ENCODE measurements around the gene CORO1C.

CORO1C gene

DNA sequence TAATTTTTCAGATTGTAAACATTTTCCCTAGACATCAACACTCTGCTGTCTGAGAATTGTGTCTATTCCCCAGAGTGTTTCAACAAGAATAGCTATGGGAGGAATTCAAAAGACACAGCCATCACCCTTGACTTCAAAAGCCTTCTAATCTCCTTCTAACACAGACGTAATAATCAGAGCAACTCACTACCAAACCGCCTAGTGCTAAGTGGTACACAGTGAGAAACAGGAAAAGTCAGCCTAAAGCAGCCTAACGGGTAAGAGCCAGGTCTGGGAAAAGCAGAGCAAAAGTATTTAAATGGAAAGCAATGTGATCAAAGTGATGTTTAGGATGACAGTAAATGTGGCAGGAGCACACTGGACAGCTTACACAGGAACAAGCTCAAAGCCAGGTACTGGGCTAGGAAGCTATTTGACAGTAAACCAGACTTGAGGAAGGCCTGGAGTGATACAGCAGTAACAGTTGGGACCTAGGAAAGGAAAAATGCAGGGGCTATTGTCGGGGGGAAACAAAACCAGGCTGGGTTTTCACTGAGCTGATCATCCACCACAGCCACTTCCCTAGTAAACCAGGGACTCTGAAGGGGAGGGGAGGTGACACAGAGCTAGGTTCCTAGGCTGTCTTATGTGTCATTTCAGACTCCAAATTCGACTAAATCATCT lies 29.4 kb downstream of the CORO1C start:
- peak overlapping the region; percentile 94 for H3K27ac ChIP-seq
- TF ChIP-seq, protein P1, sequence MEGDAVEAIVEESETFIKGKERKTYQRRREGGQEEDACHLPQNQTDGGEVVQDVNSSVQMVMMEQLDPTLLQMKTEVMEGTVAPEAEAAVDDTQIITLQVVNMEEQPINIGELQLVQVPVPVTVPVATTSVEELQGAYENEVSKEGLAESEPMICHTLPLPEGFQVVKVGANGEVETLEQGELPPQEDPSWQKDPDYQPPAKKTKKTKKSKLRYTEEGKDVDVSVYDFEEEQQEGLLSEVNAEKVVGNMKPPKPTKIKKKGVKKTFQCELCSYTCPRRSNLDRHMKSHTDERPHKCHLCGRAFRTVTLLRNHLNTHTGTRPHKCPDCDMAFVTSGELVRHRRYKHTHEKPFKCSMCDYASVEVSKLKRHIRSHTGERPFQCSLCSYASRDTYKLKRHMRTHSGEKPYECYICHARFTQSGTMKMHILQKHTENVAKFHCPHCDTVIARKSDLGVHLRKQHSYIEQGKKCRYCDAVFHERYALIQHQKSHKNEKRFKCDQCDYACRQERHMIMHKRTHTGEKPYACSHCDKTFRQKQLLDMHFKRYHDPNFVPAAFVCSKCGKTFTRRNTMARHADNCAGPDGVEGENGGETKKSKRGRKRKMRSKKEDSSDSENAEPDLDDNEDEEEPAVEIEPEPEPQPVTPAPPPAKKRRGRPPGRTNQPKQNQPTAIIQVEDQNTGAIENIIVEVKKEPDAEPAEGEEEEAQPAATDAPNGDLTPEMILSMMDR (IDR thresholded peaks at IDR 0.05; ENCODE audit: low read depth, low read length) = no peak
- DNase-seq = no peak

DNA sequence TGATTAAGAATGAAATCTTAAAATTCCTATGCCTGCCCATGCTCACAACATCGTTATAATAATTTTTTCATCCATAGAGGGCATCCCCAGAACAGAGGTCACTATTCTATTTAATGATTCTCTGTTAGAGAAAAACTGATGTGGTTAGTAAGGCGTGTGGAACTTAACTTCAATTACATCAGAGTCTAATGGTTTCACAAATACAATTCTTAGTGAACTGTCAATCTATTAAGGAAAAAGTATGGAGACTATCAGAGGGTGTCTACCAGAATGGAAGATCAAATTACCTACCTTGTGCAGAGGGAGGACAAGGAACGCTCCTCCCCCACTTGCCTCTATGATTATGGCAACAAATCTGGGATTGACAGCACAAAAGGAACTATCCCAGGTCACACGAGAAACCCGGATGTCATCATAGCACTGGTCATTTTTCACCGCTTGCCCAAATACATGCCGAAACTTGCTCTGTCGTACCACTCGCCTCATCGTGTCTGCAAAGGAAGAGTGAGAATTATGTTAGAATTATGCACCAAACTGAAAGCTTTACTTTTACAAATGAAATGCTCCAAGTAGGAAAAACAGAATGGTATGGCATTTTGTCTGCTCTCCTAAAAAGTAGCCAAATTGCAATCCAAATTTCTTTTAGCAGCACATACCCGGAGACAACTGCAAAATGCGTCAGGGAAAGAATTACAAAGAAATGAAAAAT lies 30.3 kb downstream of the CORO1C start:
- DNase-seq = peak; percentile 25
- Histone ChIP-seq H3K36me3 (peaks cover 37% of the 10 kb centered on the region), H3K27ac (peak overlapping the region; percentile 94)

More for the DNA sequence above, 29.4 kb downstream of the CORO1C start:
- Histone ChIP-seq H3K9me3 (ENCODE audit: severe bottlenecking) (no peaks in the 10 kb centered on the region), H3K36me3 (peaks cover 33% of the 10 kb centered on the region), H3K4me3 (ENCODE audit: low read depth, low read length) (peak overlapping the region; percentile 15), H3K27me3 (ENCODE audit: insufficient read depth, low read depth, severe bottlenecking) (no peaks in the 10 kb centered on the region)

DNA sequence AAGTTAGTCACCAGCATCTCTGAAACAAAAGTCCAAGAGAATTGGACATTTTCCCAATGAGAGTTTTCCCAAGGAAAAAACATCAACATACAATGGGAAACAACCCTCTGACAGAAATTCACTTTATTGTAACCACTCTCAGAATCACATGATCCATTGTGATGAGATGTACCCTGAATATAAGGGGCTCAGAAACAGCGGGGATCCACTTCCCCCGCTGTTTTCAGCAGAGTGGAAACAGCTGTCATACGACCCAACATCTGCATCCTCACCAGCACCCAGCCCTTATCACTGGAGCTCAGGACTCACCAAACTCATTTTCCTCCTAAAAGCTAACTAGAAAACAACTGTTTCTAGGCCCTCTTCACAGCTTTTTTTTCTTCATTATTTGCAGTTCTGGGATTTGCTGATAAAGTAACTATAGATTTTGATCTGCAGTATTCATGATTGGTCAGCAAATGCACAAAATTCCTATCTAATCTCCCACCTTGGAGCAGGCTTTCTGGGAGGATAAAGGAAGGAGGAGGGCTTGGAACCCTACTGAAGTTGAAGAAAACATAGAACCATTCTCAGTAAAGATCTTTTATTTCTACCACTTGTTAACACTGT lies 31.3 kb downstream of the CORO1C start:
- peak overlapping the region; percentile 40 for H3K27ac ChIP-seq

More for the DNA sequence above, 30.3 kb downstream of the CORO1C start:
- TF ChIP-seq, protein P1 (IDR thresholded peaks at IDR 0.05; ENCODE audit: low read depth, low read length) = no peak
- Histone ChIP-seq H3K9me3 (ENCODE audit: severe bottlenecking) (no peaks in the 10 kb centered on the region), H3K4me3 (ENCODE audit: low read depth, low read length) (no peak overlapping the region), H3K27me3 (ENCODE audit: insufficient read depth, low read depth, severe bottlenecking) (no peaks in the 10 kb centered on the region)

DNA sequence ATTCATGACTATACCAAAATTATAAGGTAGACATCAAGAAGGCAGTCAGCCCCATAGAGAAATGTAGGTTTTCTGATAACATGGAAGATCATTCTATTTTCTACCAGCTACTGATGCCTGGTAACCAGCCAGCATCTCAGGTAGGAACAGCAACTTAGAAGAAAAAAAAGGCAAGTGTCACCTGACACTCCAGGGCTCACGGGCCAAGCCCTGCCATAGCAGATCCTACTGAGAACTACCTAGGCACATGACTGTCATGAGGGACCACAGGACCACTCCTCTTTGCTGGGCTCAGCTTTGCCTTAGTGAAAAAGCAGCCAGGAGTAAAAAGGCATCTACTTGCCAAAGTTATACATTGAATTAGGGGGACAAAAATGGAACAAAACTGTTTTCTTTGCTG lies 33.4 kb downstream of the CORO1C start:
- no peak for DNase-seq
- Histone ChIP-seq H3K27ac (no peak overlapping the region), H3K36me3 (peaks cover 50% of the 10 kb centered on the region), H3K4me3 (ENCODE audit: low read depth, low read length) (no peak overlapping the region), H3K27me3 (ENCODE audit: insufficient read depth, low read depth, severe bottlenecking) (no peaks in the 10 kb centered on the region), H3K9me3 (ENCODE audit: severe bottlenecking) (no peaks in the 10 kb centered on the region)
- TF ChIP-seq, protein P1 (IDR thresholded peaks at IDR 0.05; ENCODE audit: low read depth, low read length) = no peak

More for the DNA sequence above, 31.3 kb downstream of the CORO1C start:
- TF ChIP-seq, protein P1 (IDR thresholded peaks at IDR 0.05; ENCODE audit: low read depth, low read length) = no peak
- Histone ChIP-seq H3K27me3 (ENCODE audit: insufficient read depth, low read depth, severe bottlenecking) (no peaks in the 10 kb centered on the region), H3K4me3 (ENCODE audit: low read depth, low read length) (no peak overlapping the region), H3K36me3 (peaks cover 41% of the 10 kb centered on the region), H3K9me3 (ENCODE audit: severe bottlenecking) (no peaks in the 10 kb centered on the region)
- DNase-seq = no peak

DNA sequence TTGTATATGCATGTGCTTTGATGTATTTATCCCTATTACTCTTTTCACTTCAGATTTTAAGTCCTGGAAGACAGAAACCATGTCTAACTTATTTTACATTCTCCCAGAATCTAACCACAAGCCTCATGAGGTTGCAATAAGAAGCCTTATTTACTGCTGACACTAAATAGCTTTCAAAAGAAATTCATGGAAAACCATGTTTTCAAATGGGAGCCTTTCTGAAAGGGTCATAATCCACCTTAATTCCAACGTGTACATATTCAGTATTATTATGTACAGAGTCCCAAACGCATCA lies 34.4 kb downstream of the CORO1C start:
- no peak overlapping the region for H3K27ac ChIP-seq
- peaks cover 50% of the 10 kb centered on the region for H3K36me3 ChIP-seq
- H3K9me3 ChIP-seq (ENCODE audit: severe bottlenecking) = no peaks in the 10 kb centered on the region
- H3K27me3 ChIP-seq (ENCODE audit: insufficient read depth, low read depth, severe bottlenecking) = no peaks in the 10 kb centered on the region
- no peak overlapping the region for H3K4me3 ChIP-seq (ENCODE audit: low read depth, low read length)
- TF ChIP-seq, protein P1 (IDR thresholded peaks at IDR 0.05; ENCODE audit: low read depth, low read length) = no peak
- DNase-seq = no peak

Data from WERI-Rb-1 (cell line).